Breast epithelium (tissue), 4 donors: ENCODE data around the gene POLR2L. TPM values are rescaled to one million over a fixed set of nuclear protein-coding genes. Genes with fewer than 3 reads are reported as not detected.

Experiments used
- DNase-seq, 2 donors: peaks; one replicate each; pipeline ENCODE4 v3.0.0-alpha.2; 2019; ENCODE audit warnings: low spot score in 2 of 2
- H3K27ac ChIP-seq, 2 donors: fragments of 200-600 bp; sonication (generic) in 1 of 2; one replicate each; pipeline ENCODE4 v1.5.1; 2016 to 2019; ENCODE audit warnings: mild to moderate bottlenecking in 1 of 2
- H3K27me3 ChIP-seq, 2 donors: fragments of 200-600 bp; sonication (generic) in 1 of 2; one replicate each; pipeline versions ENCODE4 v1.5.1 to v1.6.0; 2017 to 2019; ENCODE audit warnings: control low read depth in 1 of 2, mild to moderate bottlenecking in 1 of 2
- H3K36me3 ChIP-seq: fragments of 200-600 bp; one replicate; pipeline ENCODE4 v1.5.1; 2019
- H3K4me1 ChIP-seq, 2 donors: fragments of 200-600 bp; sonication (generic); one replicate each; pipeline ENCODE4 v1.5.1; 2016 to 2019; ENCODE audit warnings: control low read depth in 1 of 2
- H3K4me3 ChIP-seq, 3 donors: fragments of 200-600 bp; sonication (generic); 1 replicate in 2 of 3; 2 replicates in 1 of 3; pipeline ENCODE4 v1.5.1; 2016 to 2019; ENCODE audit warnings: mild to moderate bottlenecking in 3 of 3, moderate library complexity in 2 of 3
- H3K9me3 ChIP-seq, 2 donors: fragments of 200-600 bp; sonication (generic) in 1 of 2; one replicate each; pipeline ENCODE4 v1.5.1; 2016 to 2019; ENCODE audit warnings: control low read depth in 1 of 2
- POLR2A ChIP-seq: fragments of 450-650 bp; IDR thresholded peaks from one replicate; pipeline ENCODE4 v1.6.1; 2016; ENCODE audit warnings: antibody characterized with exemption, mild to moderate bottlenecking, moderate library complexity
- POLR2AphosphoS5 ChIP-seq, 3 donors: sonication (generic); formaldehyde crosslinking; IDR thresholded peaks; one replicate each; pipeline ENCODE4 v1.6.1; 2017; ENCODE audit warnings: antibody characterized with exemption in 3 of 3
- intact Hi-C: fragments of 100-400 bp; cut with DNase I; formaldehyde crosslinking; loops from one replicate; pipeline ENCODE4 v1.15.1; 2023; ENCODE audit warnings: low total_unique reads
- total RNA-seq, 3 donors: library from RNA; depleted of rRNA; stranded (reverse); fragments of >200 nt; gene quantifications; one replicate each; pipeline ENCODE4 v1.1.0, GENCODE V29; 2016
- TF ChIP-seq, protein P1 (sequence below), 3 donors: fragments of 450-650 bp; IDR thresholded peaks; one replicate each; pipeline ENCODE4 v1.5.1; 2016 to 2017; ENCODE audit warnings: antibody characterized with exemption in 3 of 3, mild to moderate bottlenecking in 3 of 3, moderate library complexity in 3 of 3

The POLR2L gene
- total RNA-seq, 3 donors from 2014 or later = 51.8 to 126 (median 96.7) TPM

DNA sequence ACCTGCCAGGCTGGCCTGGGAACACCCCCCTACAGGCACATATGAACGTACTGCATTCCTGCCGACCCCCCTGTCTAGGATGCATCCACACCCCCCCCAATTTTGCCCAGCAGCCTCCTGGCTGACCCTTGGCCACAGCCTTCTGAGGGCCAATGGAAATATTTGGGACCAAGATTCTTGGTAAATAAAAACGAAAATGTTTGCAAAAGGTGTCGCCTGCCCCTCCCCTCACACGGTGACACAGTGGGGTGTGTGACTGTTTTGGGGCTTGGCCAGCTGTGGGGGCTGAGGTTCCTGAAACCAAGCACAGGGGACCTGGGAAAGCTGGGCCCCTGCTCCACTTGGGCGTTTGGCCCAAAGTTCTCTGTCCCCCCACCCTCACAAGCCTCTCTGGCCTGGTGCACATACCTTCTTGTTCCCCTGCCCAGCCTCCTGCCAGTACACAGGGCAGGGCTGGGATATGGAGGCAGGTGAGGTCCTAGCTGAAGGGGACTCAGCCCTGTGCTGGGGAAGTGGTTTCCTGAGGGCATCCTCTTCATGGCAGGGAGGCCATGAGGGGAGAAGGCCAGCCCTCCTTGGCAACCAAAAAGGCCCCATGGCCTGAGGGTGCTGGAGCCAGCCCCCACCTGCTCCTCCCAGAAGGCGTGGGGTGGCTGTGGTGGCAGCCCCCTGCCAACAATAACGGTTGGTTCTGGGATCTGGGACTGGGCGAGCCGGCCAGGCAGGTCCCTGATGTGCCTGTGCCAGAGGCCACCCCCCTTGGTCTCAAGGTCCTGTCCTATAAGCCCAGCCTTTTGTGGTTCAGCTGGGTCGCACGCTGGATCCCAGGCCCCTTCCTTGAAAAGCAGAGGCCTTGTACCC, 16.7 kb downstream of the POLR2L start:
- intact Hi-C loops = no loop called here
- H3K27me3 ChIP-seq = no peaks in the 10 kb centered on the region
- H3K4me1 ChIP-seq = peaks cover 34 to 63% of the 10 kb centered on the region in 2 donors
- H3K36me3 ChIP-seq = peaks cover 9% of the 10 kb centered on the region
- H3K27ac ChIP-seq = peak overlapping the region; percentile 79 to 94
- H3K4me3 ChIP-seq = peak overlapping the region in 2 of 3 donors; percentile 60 to 79
- H3K9me3 ChIP-seq = no peaks in the 10 kb centered on the region
- TF ChIP-seq POLR2A (no peak), POLR2AphosphoS5 (IDR thresholded peaks at IDR 0.05) (peak in 2 of 3 donors; percentile 14 to 38)
- peak in 1 of 2 donors; percentile 85 for DNase-seq

GRCh38 chr11:824942-825341, 17.4 kb downstream of the POLR2L start:
- intact Hi-C loops = no loop called here
- Histone ChIP-seq H3K9me3 (no peaks in the 10 kb centered on the region), H3K4me1 (peaks cover 30 to 62% of the 10 kb centered on the region in 2 donors), H3K27ac (peak overlapping the region; percentile 33 to 50), H3K36me3 (peaks cover 9% of the 10 kb centered on the region), H3K27me3 (no peaks in the 10 kb centered on the region), H3K4me3 (no peak overlapping the region)
- TF ChIP-seq POLR2A = no peak
- TF ChIP-seq, protein P1, sequence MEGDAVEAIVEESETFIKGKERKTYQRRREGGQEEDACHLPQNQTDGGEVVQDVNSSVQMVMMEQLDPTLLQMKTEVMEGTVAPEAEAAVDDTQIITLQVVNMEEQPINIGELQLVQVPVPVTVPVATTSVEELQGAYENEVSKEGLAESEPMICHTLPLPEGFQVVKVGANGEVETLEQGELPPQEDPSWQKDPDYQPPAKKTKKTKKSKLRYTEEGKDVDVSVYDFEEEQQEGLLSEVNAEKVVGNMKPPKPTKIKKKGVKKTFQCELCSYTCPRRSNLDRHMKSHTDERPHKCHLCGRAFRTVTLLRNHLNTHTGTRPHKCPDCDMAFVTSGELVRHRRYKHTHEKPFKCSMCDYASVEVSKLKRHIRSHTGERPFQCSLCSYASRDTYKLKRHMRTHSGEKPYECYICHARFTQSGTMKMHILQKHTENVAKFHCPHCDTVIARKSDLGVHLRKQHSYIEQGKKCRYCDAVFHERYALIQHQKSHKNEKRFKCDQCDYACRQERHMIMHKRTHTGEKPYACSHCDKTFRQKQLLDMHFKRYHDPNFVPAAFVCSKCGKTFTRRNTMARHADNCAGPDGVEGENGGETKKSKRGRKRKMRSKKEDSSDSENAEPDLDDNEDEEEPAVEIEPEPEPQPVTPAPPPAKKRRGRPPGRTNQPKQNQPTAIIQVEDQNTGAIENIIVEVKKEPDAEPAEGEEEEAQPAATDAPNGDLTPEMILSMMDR (IDR thresholded peaks at IDR 0.05) = no peak
- no peak for TF ChIP-seq POLR2AphosphoS5 (IDR thresholded peaks at IDR 0.05)
- no peak for DNase-seq

DNA sequence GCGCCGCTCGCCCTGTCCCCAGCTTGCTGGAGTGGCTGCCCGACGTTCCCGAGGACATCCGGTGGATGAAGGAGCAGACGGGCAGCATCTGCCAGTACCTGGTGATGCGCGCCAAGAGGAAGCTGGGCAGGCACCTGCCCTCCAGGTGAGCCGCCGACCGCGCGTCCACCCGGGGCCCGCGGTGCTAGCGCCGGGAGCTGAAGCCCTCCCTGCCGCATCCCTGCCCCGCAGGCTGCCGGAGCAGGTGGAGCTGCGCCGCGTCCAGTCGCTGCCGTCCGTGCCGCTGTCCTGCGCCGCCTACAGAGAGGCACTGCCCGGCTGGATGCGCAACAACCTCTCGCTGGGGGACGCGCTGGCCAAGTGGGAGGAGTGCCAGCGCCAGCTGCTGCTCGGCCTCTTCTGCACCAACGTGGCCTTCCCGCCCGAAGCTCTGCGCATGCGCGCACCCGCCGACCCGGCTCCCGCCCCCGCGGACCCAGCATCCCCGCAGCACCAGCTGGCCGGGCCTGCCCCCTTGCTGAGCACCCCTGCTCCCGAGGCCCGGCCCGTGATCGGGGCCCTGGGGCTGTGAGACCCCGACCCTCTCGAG, 17.9 kb downstream of the POLR2L start:
- no peak overlapping the region for H3K4me3 ChIP-seq
- DNase-seq = no peak
- no peak for TF ChIP-seq POLR2A
- TF ChIP-seq, protein P1 (IDR thresholded peaks at IDR 0.05) = no peak
- no peak for TF ChIP-seq POLR2AphosphoS5 (IDR thresholded peaks at IDR 0.05)
- H3K9me3 ChIP-seq = no peaks in the 10 kb centered on the region
- H3K27ac ChIP-seq = peak overlapping the region; percentile 33 to 50
- peaks cover 9% of the 10 kb centered on the region for H3K36me3 ChIP-seq
- intact Hi-C loops = no loop called here
- no peaks in the 10 kb centered on the region for H3K27me3 ChIP-seq
- H3K4me1 ChIP-seq = peaks cover 25 to 57% of the 10 kb centered on the region in 2 donors

DNA sequence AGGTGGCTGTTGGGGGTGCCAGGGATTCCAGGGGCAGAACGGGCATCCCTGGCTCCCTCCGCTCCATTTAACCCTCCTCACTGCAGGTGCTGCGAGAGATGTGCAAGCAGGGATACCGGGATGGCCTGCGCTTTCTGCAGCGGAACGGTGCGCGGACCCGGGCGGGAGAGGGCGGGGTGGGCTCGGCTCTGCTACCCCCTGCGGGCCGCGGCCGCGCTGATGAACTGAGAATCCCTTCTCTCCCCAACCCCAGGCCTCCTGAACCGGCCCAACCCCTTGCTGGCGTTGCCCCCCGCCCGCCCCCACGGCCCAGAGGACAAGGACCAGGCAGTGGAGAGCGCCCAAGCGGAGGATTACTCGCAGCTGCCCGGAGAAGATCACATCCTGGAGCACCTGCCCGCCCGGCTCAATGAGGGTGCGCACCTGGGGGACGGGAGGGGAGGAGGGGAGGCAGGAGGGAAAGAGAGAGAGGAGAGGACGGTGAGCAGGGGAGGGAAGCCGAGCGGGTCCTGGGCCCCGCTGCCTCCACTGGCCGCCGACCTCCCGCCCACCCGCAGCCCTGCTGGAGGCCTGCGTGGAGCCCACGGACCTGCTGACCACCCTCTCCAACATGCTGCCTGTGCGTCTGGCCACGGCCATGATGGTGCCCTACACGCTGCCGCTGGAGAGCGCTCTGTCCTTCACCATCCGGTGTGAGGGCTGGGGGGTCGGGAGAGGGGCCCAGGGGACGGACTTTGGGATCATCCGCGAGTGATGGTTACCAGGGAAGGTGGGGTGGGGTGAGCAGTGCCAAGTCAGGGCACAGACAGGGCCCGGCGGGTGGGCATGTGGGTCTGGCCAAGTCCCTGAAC, 18.7 kb downstream of the POLR2L start:
- DNase-seq = no peak
- H3K4me1 ChIP-seq = peaks cover 23 to 50% of the 10 kb centered on the region in 2 donors
- no peaks in the 10 kb centered on the region for H3K27me3 ChIP-seq
- H3K4me3 ChIP-seq = no peak overlapping the region
- H3K36me3 ChIP-seq = peaks cover 9% of the 10 kb centered on the region
- peak overlapping the region; percentile 33 to 50 for H3K27ac ChIP-seq
- TF ChIP-seq POLR2A = no peak
- TF ChIP-seq, protein P1 (IDR thresholded peaks at IDR 0.05) = no peak
- intact Hi-C loops = no loop called here
- no peaks in the 10 kb centered on the region for H3K9me3 ChIP-seq

- H3K4me1 ChIP-seq = peaks cover 12 to 38% of the 10 kb centered on the region in 2 donors
- H3K9me3 ChIP-seq = no peaks in the 10 kb centered on the region
- peaks cover 9% of the 10 kb centered on the region for H3K36me3 ChIP-seq
- peak overlapping the region; percentile 82 to 100 (median 94) for H3K4me3 ChIP-seq
- no peak for DNase-seq
- intact Hi-C loops = no loop called here
- H3K27ac ChIP-seq = peak overlapping the region; percentile 98 to 100
- TF ChIP-seq POLR2A (no peak), POLR2AphosphoS5 (IDR thresholded peaks at IDR 0.05) (no peak)
- TF ChIP-seq, protein P1 (IDR thresholded peaks at IDR 0.05) = no peak
- H3K27me3 ChIP-seq = no peaks in the 10 kb centered on the region
Measured at GRCh38 chr11:821512-822371, 20.6 kb downstream of the POLR2L start.
